ENCODE data around the gene KCNMB1.

Gene KCNMB1

GRCh38 chr5:170390472-170390871 lies 1.3 kb upstream of the KCNMB1 start:
- Histone ChIP-seq H3K27ac (ENCODE audit: low read depth, low read length) (no peak overlapping the region), H3K9me3 (ENCODE audit: control insufficient read depth, insufficient read depth, low read length) (no peaks in the 10 kb centered on the region), H3K79me2 (ENCODE audit: control insufficient read depth, low read length) (no peaks in the 10 kb centered on the region), H3K9me2 (replicated peaks; ENCODE audit: control insufficient read depth, low read length) (no peaks in the 10 kb centered on the region), H3K4me1 (ENCODE audit: control insufficient read depth, low read length) (no peaks in the 10 kb centered on the region), H3K4me2 (ENCODE audit: low read length) (no peak overlapping the region), H3K4me3 (ENCODE audit: low read length) (no peak overlapping the region), H3K36me3 (ENCODE audit: control insufficient read depth, low read length) (no peaks in the 10 kb centered on the region), H3F3A (ENCODE audit: control insufficient read depth, insufficient read depth) (no peaks in the 10 kb centered on the region), H3K27me3 (ENCODE audit: control insufficient read depth, low read length) (peaks cover 50% of the 10 kb centered on the region), H4K20me1 (ENCODE audit: control insufficient read depth, insufficient read depth, low read depth, low read length) (no peaks in the 10 kb centered on the region)
- TF ChIP-seq EZH2phosphoT487 (IDR thresholded peaks at IDR 0.05; ENCODE audit: borderline replicate concordance, low read length) (no peak), CTCF (IDR thresholded peaks at IDR 0.05; ENCODE audit: low read depth, low read length, poor library complexity, severe bottlenecking) (no peak)

- H3K9me3 ChIP-seq (ENCODE audit: control insufficient read depth, insufficient read depth, low read length): no peaks in the 10 kb centered on the region
- H3K4me2 ChIP-seq (ENCODE audit: low read length): no peak overlapping the region
- no peaks in the 10 kb centered on the region for H3K36me3 ChIP-seq (ENCODE audit: control insufficient read depth, low read length)
- peaks cover 42% of the 10 kb centered on the region for H3K27me3 ChIP-seq (ENCODE audit: control insufficient read depth, low read length)
- no peaks in the 10 kb centered on the region for H3K4me1 ChIP-seq (ENCODE audit: control insufficient read depth, low read length)
- no peaks in the 10 kb centered on the region for H3K9me2 ChIP-seq (replicated peaks; ENCODE audit: control insufficient read depth, low read length)
- H3K4me3 ChIP-seq (ENCODE audit: low read length): no peak overlapping the region
- no peaks in the 10 kb centered on the region for H4K20me1 ChIP-seq (ENCODE audit: control insufficient read depth, insufficient read depth, low read depth, low read length)
- TF ChIP-seq EZH2phosphoT487 (IDR thresholded peaks at IDR 0.05; ENCODE audit: borderline replicate concordance, low read length) (no peak), CTCF (IDR thresholded peaks at IDR 0.05; ENCODE audit: low read depth, low read length, poor library complexity, severe bottlenecking) (no peak)
- H3K79me2 ChIP-seq (ENCODE audit: control insufficient read depth, low read length): no peaks in the 10 kb centered on the region
- no peak overlapping the region for H3K27ac ChIP-seq (ENCODE audit: low read depth, low read length)
- H3F3A ChIP-seq (ENCODE audit: control insufficient read depth, insufficient read depth): no peaks in the 10 kb centered on the region
Observed at GRCh38 chr5:170389550-170389892, 354 bp upstream of the KCNMB1 start.

- Histone ChIP-seq H3K4me1 (ENCODE audit: control insufficient read depth, low read length) (no peaks in the 10 kb centered on the region), H3K9me3 (ENCODE audit: control insufficient read depth, insufficient read depth, low read length) (no peaks in the 10 kb centered on the region), H3K4me3 (ENCODE audit: low read length) (no peak overlapping the region), H3K4me2 (ENCODE audit: low read length) (no peak overlapping the region), H3F3A (ENCODE audit: control insufficient read depth, insufficient read depth) (no peaks in the 10 kb centered on the region), H3K79me2 (ENCODE audit: control insufficient read depth, low read length) (no peaks in the 10 kb centered on the region), H3K36me3 (ENCODE audit: control insufficient read depth, low read length) (no peaks in the 10 kb centered on the region), H3K9me2 (replicated peaks; ENCODE audit: control insufficient read depth, low read length) (no peaks in the 10 kb centered on the region), H3K27me3 (ENCODE audit: control insufficient read depth, low read length) (peaks cover 32% of the 10 kb centered on the region), H4K20me1 (ENCODE audit: control insufficient read depth, insufficient read depth, low read depth, low read length) (no peaks in the 10 kb centered on the region), H3K27ac (ENCODE audit: low read depth, low read length) (no peak overlapping the region)
- TF ChIP-seq EZH2phosphoT487 (IDR thresholded peaks at IDR 0.05; ENCODE audit: borderline replicate concordance, low read length): no peak
- no peak for TF ChIP-seq CTCF (IDR thresholded peaks at IDR 0.05; ENCODE audit: low read depth, low read length, poor library complexity, severe bottlenecking)
Observed at GRCh38 chr5:170387775-170388639, 1.2 kb downstream of the KCNMB1 start.
